Kidney epithelial cell (primary cell): ENCODE measurements around the gene MAD2L2. TPM values are rescaled to one million over a fixed set of nuclear protein-coding genes. Genes with fewer than 3 reads are reported as not detected.

Experiments
- DNase-seq: peaks from one replicate; pipeline ENCODE4 v3.0.0-alpha.2; 2010; ENCODE audit warnings: low read depth
- H3K27me3 ChIP-seq: 2 replicates; pipeline ENCODE4 v1.6.0; 2011; ENCODE audit warnings: low read length; ENCODE audit not compliant: control insufficient read depth, insufficient read depth
- H3K36me3 ChIP-seq: 2 replicates; pipeline ENCODE4 v1.5.1; 2011; ENCODE audit warnings: low read length; ENCODE audit not compliant: control insufficient read depth, insufficient read depth
- H3K4me3 ChIP-seq: 2 replicates; pipeline ENCODE4 v1.5.1; 2011; ENCODE audit warnings: low read depth, mild to moderate bottlenecking, control low read depth, low read length
- total RNA-seq: library from RNA; depleted of rRNA; stranded (reverse); fragments of >200 nt; gene quantifications from 2 replicates; pipeline ENCODE4 v1.2.3, GENCODE V29; 2015
- TF ChIP-seq, protein P1 (sequence below): IDR thresholded peaks from 2 replicates; pipeline ENCODE4 v1.5.1; 2011; ENCODE audit warnings: mild to moderate bottlenecking, moderate library complexity, low read length, control low read depth, inconsistent platforms; ENCODE audit not compliant: insufficient read depth, poor library complexity, severe bottlenecking

MAD2L2 gene
- total RNA-seq, 1 donor from 2014 or later = 96.6 TPM

DNA sequence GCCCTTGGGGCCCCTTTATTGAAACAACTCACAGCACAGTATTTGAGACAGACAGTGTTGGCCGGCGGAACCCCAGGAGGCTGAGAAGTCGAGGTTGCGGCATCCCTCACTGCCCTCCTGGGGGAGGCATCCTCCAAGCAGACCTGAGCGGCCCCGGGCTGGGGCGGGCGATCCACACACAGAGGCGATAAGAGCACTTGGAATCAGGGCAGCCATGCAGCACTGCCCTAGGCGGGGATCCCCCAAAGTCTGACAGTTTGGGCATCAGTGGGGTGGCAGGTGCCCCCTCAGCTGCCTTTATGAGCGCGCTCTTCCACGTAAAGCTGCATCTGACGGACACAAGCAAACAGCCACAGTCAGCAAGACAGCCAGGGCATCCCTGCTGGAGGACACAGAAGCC lies 6.5 kb downstream of the MAD2L2 start:
- Histone ChIP-seq H3K4me3 (no peak overlapping the region), H3K36me3 (peaks cover 3% of the 10 kb centered on the region)

DNA sequence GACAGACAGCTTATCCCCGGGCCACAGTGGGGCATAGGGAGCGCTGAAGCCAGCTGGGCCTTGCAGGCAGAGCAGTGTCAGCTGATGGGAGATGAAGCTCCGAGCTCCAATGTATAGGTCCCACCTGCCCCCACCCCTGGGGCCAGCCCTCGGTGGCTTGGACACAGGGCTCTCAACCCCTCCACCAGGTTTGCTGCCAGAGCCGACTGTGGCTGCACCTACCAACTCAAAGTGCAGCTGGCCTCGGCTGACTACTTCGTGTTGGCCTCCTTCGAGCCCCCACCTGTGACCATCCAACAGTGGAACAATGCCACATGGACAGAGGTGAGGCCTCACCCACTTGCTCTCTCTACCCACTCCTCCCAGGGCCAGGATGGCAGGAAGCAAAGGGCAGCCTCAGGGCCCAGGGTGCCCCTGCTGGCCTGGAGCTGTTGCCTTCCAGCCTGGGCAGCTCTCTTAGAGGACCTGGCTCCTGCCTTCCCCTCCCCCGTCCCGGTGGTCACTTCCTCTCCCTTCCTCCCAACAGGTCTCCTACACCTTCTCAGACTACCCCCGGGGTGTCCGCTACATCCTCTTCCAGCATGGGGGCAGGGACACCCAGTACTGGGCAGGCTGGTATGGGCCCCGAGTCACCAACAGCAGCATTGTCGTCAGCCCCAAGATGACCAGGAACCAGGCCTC lies 7.7 kb downstream of the MAD2L2 start:
- no peak for DNase-seq
- Histone ChIP-seq H3K27me3 (no peaks in the 10 kb centered on the region), H3K36me3 (peaks cover 3% of the 10 kb centered on the region), H3K4me3 (no peak overlapping the region)
- TF ChIP-seq, protein P1, sequence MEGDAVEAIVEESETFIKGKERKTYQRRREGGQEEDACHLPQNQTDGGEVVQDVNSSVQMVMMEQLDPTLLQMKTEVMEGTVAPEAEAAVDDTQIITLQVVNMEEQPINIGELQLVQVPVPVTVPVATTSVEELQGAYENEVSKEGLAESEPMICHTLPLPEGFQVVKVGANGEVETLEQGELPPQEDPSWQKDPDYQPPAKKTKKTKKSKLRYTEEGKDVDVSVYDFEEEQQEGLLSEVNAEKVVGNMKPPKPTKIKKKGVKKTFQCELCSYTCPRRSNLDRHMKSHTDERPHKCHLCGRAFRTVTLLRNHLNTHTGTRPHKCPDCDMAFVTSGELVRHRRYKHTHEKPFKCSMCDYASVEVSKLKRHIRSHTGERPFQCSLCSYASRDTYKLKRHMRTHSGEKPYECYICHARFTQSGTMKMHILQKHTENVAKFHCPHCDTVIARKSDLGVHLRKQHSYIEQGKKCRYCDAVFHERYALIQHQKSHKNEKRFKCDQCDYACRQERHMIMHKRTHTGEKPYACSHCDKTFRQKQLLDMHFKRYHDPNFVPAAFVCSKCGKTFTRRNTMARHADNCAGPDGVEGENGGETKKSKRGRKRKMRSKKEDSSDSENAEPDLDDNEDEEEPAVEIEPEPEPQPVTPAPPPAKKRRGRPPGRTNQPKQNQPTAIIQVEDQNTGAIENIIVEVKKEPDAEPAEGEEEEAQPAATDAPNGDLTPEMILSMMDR = no peak

More for the DNA sequence above, 6.5 kb downstream of the MAD2L2 start:
- no peaks in the 10 kb centered on the region for H3K27me3 ChIP-seq
- TF ChIP-seq, protein P1 = no peak
- DNase-seq = no peak

DNA sequence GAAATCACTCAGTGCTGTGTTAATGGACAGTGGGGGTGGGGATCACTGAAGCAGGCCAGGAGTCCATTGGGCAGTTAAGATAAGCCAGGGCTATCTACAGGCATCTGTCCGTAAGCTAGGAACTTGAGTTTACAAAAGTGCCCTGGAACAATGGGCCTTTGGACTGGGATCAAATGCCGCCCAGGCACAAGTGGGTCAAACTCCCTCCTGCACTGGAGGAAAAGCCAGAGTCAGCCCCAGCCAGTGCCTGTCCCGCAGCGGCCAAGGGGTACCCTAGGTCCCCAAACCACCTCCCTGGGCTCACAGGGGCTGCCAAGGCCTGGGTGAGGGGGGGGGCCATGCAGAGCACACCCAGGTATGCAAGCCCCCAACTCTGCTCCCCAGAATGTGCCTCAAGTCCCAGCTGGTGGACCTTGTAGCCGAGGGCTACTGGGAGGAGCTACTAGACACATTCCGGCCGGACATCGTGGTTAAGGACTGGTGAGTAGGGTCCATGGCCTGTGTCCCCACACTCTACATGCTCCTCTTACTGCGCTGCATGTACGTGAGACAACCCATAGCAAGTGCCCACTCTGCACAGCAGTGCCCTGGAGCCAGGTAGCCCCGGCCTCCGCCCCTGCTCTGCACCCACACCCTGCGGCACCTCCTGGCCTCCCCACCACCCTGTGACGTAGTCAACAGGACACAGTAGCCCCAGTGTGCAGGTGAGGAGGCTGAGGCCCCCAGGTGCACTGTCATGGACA lies 9.2 kb downstream of the MAD2L2 start:
- no peak for DNase-seq
- Histone ChIP-seq H3K4me3 (no peak overlapping the region), H3K27me3 (no peaks in the 10 kb centered on the region), H3K36me3 (peaks cover 3% of the 10 kb centered on the region)
- TF ChIP-seq, protein P1 = no peak

DNA sequence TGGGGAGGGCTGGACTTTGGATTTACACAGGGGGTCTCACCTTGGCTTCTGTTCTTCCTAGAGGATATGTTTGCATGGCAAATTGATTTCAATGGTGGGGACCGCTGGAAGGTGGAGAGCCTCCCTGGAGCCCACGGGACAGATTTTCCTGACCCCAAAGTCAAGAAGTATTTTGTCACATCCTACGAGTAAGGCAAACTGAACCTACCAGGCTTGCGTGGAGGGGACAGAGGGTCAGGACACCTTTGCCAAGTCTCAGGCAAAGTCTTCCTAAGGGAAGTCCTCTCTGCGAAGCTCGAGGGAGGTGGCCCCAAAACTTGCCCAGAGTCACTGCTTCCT lies 9.8 kb downstream of the MAD2L2 start:
- DNase-seq = no peak
- no peak overlapping the region for H3K4me3 ChIP-seq
- TF ChIP-seq, protein P1 = no peak
- peaks cover 3% of the 10 kb centered on the region for H3K36me3 ChIP-seq
- H3K27me3 ChIP-seq = no peaks in the 10 kb centered on the region

DNA sequence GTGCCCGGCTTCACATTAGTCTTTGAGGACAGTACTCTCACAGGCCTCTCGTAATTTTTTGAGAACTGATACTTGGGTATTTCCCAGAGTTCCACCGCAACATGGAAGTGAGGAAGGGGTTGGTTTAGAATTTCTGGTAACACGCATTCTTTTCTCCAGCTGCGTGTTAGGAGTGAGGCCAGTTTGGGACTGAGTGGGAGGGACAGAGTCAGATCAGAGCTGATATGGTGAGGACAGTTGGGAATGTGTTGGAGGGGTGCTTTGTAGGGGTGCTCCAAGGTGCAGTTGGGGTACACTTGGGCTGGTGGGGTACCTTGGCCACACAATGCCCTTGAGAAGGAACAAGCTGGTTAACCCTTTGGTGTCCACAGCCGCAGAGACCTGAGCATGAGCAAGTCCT lies 10.2 kb downstream of the MAD2L2 start:
- DNase-seq = no peak
- no peak overlapping the region for H3K4me3 ChIP-seq
- TF ChIP-seq, protein P1 = no peak
- no peaks in the 10 kb centered on the region for H3K27me3 ChIP-seq
- peaks cover 3% of the 10 kb centered on the region for H3K36me3 ChIP-seq
